ENCODE measurements around the gene CDH10. TPM values are rescaled to one million over a fixed set of nuclear protein-coding genes. Genes with fewer than 3 reads are reported as not detected.

CDH10 gene
- total RNA-seq, 1 experiment from 2014 or later: not detected

DNA sequence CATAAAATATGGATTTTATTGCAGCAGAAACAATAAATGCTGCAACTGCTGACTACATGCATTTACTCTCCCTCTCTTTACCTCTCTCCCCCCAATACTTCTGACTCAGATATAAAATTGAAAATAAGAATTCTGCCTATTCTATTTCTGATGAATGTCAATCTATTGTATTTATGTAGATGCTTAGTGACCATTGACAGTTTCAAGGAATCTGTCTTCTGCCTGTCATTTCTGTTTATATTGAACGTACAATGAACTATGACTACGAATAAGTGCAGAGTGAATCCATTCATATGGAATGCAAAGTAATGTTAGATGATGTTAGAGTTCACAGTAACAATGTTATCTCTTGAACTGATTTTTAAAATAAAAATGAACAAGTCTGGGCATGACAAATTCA is 898 bp downstream of the CDH10 start:
- H3K36me3 Mint-ChIP-seq (ENCODE audit: insufficient read depth, unreplicated experiment): no peaks in the 10 kb centered on the region
- DNase-seq: no peak
- no peak overlapping the region for H3K4me3 Mint-ChIP-seq (ENCODE audit: low read depth, unreplicated experiment)
- H3K27me3 Mint-ChIP-seq (ENCODE audit: unreplicated experiment): no peaks in the 10 kb centered on the region
- intact Hi-C loops (cut with micrococcal nuclease; ENCODE audit: unreplicated experiment): loop anchor here (10.0 kb wide), 1 partner anchor 199 kb away; no protein-coding TSS in a partner anchor
- CTCF ChIA-PET: interaction anchor here (0.7 kb wide), 1 partner anchor 9 kb away, joined by 3 read pairs; no protein-coding TSS in a partner anchor
- no peak overlapping the region for H3K27ac Mint-ChIP-seq (ENCODE audit: unreplicated experiment)
- TF ChIP-seq, protein P1, sequence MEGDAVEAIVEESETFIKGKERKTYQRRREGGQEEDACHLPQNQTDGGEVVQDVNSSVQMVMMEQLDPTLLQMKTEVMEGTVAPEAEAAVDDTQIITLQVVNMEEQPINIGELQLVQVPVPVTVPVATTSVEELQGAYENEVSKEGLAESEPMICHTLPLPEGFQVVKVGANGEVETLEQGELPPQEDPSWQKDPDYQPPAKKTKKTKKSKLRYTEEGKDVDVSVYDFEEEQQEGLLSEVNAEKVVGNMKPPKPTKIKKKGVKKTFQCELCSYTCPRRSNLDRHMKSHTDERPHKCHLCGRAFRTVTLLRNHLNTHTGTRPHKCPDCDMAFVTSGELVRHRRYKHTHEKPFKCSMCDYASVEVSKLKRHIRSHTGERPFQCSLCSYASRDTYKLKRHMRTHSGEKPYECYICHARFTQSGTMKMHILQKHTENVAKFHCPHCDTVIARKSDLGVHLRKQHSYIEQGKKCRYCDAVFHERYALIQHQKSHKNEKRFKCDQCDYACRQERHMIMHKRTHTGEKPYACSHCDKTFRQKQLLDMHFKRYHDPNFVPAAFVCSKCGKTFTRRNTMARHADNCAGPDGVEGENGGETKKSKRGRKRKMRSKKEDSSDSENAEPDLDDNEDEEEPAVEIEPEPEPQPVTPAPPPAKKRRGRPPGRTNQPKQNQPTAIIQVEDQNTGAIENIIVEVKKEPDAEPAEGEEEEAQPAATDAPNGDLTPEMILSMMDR (IDR thresholded peaks at IDR 0.05; ENCODE audit: unreplicated experiment): no peak
- no peaks in the 10 kb centered on the region for H3K4me1 Mint-ChIP-seq (ENCODE audit: low read depth, unreplicated experiment)
- no TSS peak for BruUV-seq (replicated peaks)
- H3K9me3 Mint-ChIP-seq (ENCODE audit: low read depth, unreplicated experiment): no peaks in the 10 kb centered on the region

GRCh38 chr5:24643156-24643555 is 1.6 kb downstream of the CDH10 start:
- TF ChIP-seq, protein P1 (IDR thresholded peaks at IDR 0.05; ENCODE audit: unreplicated experiment): no peak
- no TSS peak for BruUV-seq (replicated peaks)
- CTCF ChIA-PET: no interaction called here
- H3K36me3 Mint-ChIP-seq (ENCODE audit: insufficient read depth, unreplicated experiment): no peaks in the 10 kb centered on the region
- H3K4me1 Mint-ChIP-seq (ENCODE audit: low read depth, unreplicated experiment): no peaks in the 10 kb centered on the region
- no peak overlapping the region for H3K4me3 Mint-ChIP-seq (ENCODE audit: low read depth, unreplicated experiment)
- H3K27ac Mint-ChIP-seq (ENCODE audit: unreplicated experiment): no peak overlapping the region
- intact Hi-C loops (cut with micrococcal nuclease; ENCODE audit: unreplicated experiment): loop anchor here (10.0 kb wide), 1 partner anchor 198 kb away; no protein-coding TSS in a partner anchor
- H3K9me3 Mint-ChIP-seq (ENCODE audit: low read depth, unreplicated experiment): no peaks in the 10 kb centered on the region
- no peak for DNase-seq
- no peaks in the 10 kb centered on the region for H3K27me3 Mint-ChIP-seq (ENCODE audit: unreplicated experiment)

DNA sequence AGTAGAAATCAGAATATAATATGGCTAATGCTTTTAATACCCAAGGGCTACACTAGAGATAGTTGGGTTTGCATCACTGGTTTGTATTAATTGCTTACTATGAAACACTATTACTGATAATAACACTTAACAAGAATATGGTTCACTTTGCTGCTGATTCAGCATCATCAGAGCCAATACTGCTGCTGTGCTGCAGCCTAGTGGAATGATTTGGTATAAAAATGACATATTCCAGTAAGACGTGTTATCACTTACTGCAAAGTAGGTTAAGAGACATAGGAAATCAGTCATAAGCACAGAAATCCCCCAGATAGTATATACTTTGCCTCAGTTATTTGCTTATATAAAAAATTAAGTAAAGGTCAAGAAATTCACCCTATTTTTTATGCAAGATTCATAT is 2.8 kb downstream of the CDH10 start:
- intact Hi-C loops (cut with micrococcal nuclease; ENCODE audit: unreplicated experiment): loop anchor here (10.0 kb wide), 1 partner anchor 197 kb away; no protein-coding TSS in a partner anchor
- no peak overlapping the region for H3K27ac Mint-ChIP-seq (ENCODE audit: unreplicated experiment)
- CTCF ChIA-PET: no interaction called here
- no peaks in the 10 kb centered on the region for H3K27me3 Mint-ChIP-seq (ENCODE audit: unreplicated experiment)
- TF ChIP-seq, protein P1 (IDR thresholded peaks at IDR 0.05; ENCODE audit: unreplicated experiment): peak; percentile 25
- no peaks in the 10 kb centered on the region for H3K4me1 Mint-ChIP-seq (ENCODE audit: low read depth, unreplicated experiment)
- DNase-seq: peak; percentile 2
- BruUV-seq (replicated peaks): no TSS peak
- no peaks in the 10 kb centered on the region for H3K9me3 Mint-ChIP-seq (ENCODE audit: low read depth, unreplicated experiment)
- no peaks in the 10 kb centered on the region for H3K36me3 Mint-ChIP-seq (ENCODE audit: insufficient read depth, unreplicated experiment)
- H3K4me3 Mint-ChIP-seq (ENCODE audit: low read depth, unreplicated experiment): no peak overlapping the region

- no peaks in the 10 kb centered on the region for H3K36me3 Mint-ChIP-seq (ENCODE audit: insufficient read depth, unreplicated experiment)
- no peaks in the 10 kb centered on the region for H3K27me3 Mint-ChIP-seq (ENCODE audit: unreplicated experiment)
- H3K4me1 Mint-ChIP-seq (ENCODE audit: low read depth, unreplicated experiment): no peaks in the 10 kb centered on the region
- DNase-seq: no peak
- H3K27ac Mint-ChIP-seq (ENCODE audit: unreplicated experiment): no peak overlapping the region
- intact Hi-C loops (cut with micrococcal nuclease; ENCODE audit: unreplicated experiment): loop anchor here (10.0 kb wide), 1 partner anchor 1850 kb away; no protein-coding TSS in a partner anchor
- H3K4me3 Mint-ChIP-seq (ENCODE audit: low read depth, unreplicated experiment): no peak overlapping the region
- H3K9me3 Mint-ChIP-seq (ENCODE audit: low read depth, unreplicated experiment): no peaks in the 10 kb centered on the region
- CTCF ChIA-PET: interaction anchor here (0.6 kb wide), 1 partner anchor 9 kb away, joined by 3 read pairs; no protein-coding TSS in a partner anchor
- no TSS peak for BruUV-seq (replicated peaks)
- TF ChIP-seq, protein P1 (IDR thresholded peaks at IDR 0.05; ENCODE audit: unreplicated experiment): no peak
Observed at GRCh38 chr5:24635209-24635608, 9.6 kb downstream of the CDH10 start.

Measured in Calu3 (cell line).